ENCODE results near the gene ASTN2. TPM values are rescaled to one million over a fixed set of nuclear protein-coding genes. Genes with fewer than 3 reads are reported as not detected.

The ASTN2 gene
- total and polyA plus RNA-seq, 10 of the 15 experiments (the other 5 are each of a cell fraction or from before 2014, with no cell fraction given) = 1.4 to 15.7 (median 7.0) TPM

- no peak overlapping the region for H3K27ac ChIP-seq (ENCODE audit: control insufficient read depth, insufficient read depth)
- POLR2A ChIA-PET = interaction anchor here (0.7 kb wide), 1 partner anchor 275 kb away, joined by 4 read pairs; no protein-coding TSS in a partner anchor
- H4K20me1 ChIP-seq (ENCODE audit: control insufficient read depth, insufficient read depth) = no peaks in the 10 kb centered on the region
- no peak for FAIRE-seq
- SMC1A ChIA-PET (ENCODE audit: uncharacterized antibody, unreplicated experiment) = no interaction called here
- H3K27me3 ChIP-seq (replicated peaks in 1 of 2; ENCODE audit: control insufficient read depth in 2 of 2, insufficient read depth in 2 of 2, low read length in 1 of 2) = no peaks in the 10 kb centered on the region; a peak in 1 of 4 replicates
- no peak for ATAC-seq
- DNase-seq (ENCODE audit: low read depth, low spot score) = no peak
- RAD21 ChIA-PET (ENCODE audit: unreplicated experiment) = no interaction called here
- TF ChIP-seq E2F8 (IDR thresholded peaks at IDR 0.05; ENCODE audit: low read depth, partially characterized antibody) (no peak), HCFC1 (IDR thresholded peaks at IDR 0.05; ENCODE audit: low read length) (no peak), RAD51 (IDR thresholded peaks at IDR 0.05) (no peak), SMARCA5 (IDR thresholded peaks at IDR 0.05) (no peak), RCOR1 (conservative IDR thresholded peaks at IDR 0.05; ENCODE audit: low read depth, low read length) (no peak), USF2 (IDR thresholded peaks at IDR 0.05; ENCODE audit: borderline replicate concordance, low read depth, low read length) (no peak), NR2C2 (IDR thresholded peaks at IDR 0.05; ENCODE audit: borderline replicate concordance, control insufficient read depth, insufficient read length, low read depth) (no peak), BCL3 (IDR thresholded peaks at IDR 0.05; ENCODE audit: borderline replicate concordance, insufficient read depth, low read depth, low read length, poor library complexity, severe bottlenecking) (no peak), MEF2A (IDR thresholded peaks at IDR 0.05; ENCODE audit: insufficient read depth, low read depth, low read length) (no peak), BHLHE40 (IDR thresholded peaks at IDR 0.05; ENCODE audit: borderline replicate concordance in 1 of 2, low read depth in 2 of 2, low read length in 1 of 2) (no peak), IKZF2 (IDR thresholded peaks at IDR 0.05) (no peak)
- in situ Hi-C loops (cut with MboI) (no loop called here), intact Hi-C loops (cut with micrococcal nuclease; ENCODE audit: unreplicated experiment) (no loop called here)
- no TSS peak for BruUV-seq (replicated peaks)
- CTCF ChIA-PET = interaction anchor here (0.8 kb wide), 1 partner anchor 36 kb away, joined by 5 read pairs; no protein-coding TSS in a partner anchor
- no peak overlapping the region for H2AFZ ChIP-seq (ENCODE audit: control insufficient read depth, low read depth, low read length)
- no peaks in the 10 kb centered on the region for H3K4me1 ChIP-seq (ENCODE audit: control insufficient read depth, insufficient read depth, low read length)
- H3K9me3 ChIP-seq (replicated peaks; ENCODE audit: control insufficient read depth, insufficient read depth, low read length) = no peaks in the 10 kb centered on the region
- no peaks in the 10 kb centered on the region for H3K79me2 ChIP-seq (ENCODE audit: control insufficient read depth, insufficient read depth, low read length)
- no peak overlapping the region for H3K4me2 ChIP-seq (ENCODE audit: control insufficient read depth, insufficient read depth)
- H3K36me3 ChIP-seq (ENCODE audit: control insufficient read depth in 2 of 2, insufficient read depth in 2 of 2, low read length in 1 of 2) = no peaks in the 10 kb centered on the region
- no peak overlapping the region for H3K9ac ChIP-seq (ENCODE audit: control insufficient read depth, insufficient read depth, low read length)
- H3K4me3 ChIP-seq = no peak overlapping the region
- WGBS (ENCODE audit: insufficient coverage, insufficient replicate concordance, low lambda C conversion rate, missing lambda C conversion rate) = 6% methylated on average over 2 of the region's 2 CpGs
These were observed 132.3 kb downstream of the ASTN2 start for GRCh38 chr9:117282541-117282940.
